Caco-2 (cell line): ENCODE data around the gene KDM8. TPM values are rescaled to one million over a fixed set of nuclear protein-coding genes. Genes with fewer than 3 reads are reported as not detected.

Source experiments
- BruUV-seq: library from RNA; stranded (reverse); fragments of 400-500 nt; replicated peaks from 2 replicates; lab custom pipeline; 2021; lab: Mats Ljungman, UMichigan
- CTCF ChIA-PET: fragments of 300-600 bp; sonication (Branson Sonifier 250); formaldehyde crosslinking; loops from one replicate; lab custom pipeline; 2022; ENCODE audit warnings: antibody characterized with exemption; lab: Charles Lee
- POLR2A ChIA-PET: fragments of 300-600 bp; sonication (Branson Sonifier 250); formaldehyde crosslinking; loops from one replicate; lab custom pipeline; 2022; ENCODE audit warnings: antibody characterized with exemption; lab: Charles Lee
- DNase-seq, 2 experiments: peaks; one replicate each; pipeline versions ENCODE4 v3.0.0 to v3.0.0-alpha.2; 2020 to 2022
- H3K27me3 ChIP-seq: replicated peaks from 2 replicates; pipeline ENCODE4 v1.6.0; 2011; ENCODE audit warnings: low read length; ENCODE audit not compliant: control insufficient read depth, insufficient read depth
- H3K36me3 ChIP-seq: 2 replicates; pipeline ENCODE4 v1.5.1; 2011; ENCODE audit warnings: low read length; ENCODE audit not compliant: control insufficient read depth, insufficient read depth
- H3K4me1 ChIP-seq: fragments of 250-450 bp; sonication (Bioruptor Pico); 2 replicates; pipeline ENCODE4 v1.5.1; 2020; ENCODE audit warnings: mild to moderate bottlenecking
- H3K4me3 ChIP-seq: 2 replicates; pipeline ENCODE4 v1.5.1; 2011; ENCODE audit warnings: low read depth, mild to moderate bottlenecking, control low read depth, low read length
- H3K9me3 ChIP-seq: fragments of 250-450 bp; sonication (Bioruptor Pico); 2 replicates; pipeline ENCODE4 v1.5.1; 2020; ENCODE audit warnings: mild to moderate bottlenecking, moderate library complexity
- H3K27ac Mint-ChIP-seq: one replicate; pipeline ENCODE4 v1.8.0; 2022; ENCODE audit warnings: mixed read lengths; ENCODE audit not compliant: unreplicated experiment
- H3K27me3 Mint-ChIP-seq: one replicate; pipeline ENCODE4 v1.8.0; 2022; ENCODE audit warnings: mixed read lengths; ENCODE audit not compliant: insufficient read depth, unreplicated experiment
- H3K36me3 Mint-ChIP-seq: one replicate; pipeline ENCODE4 v1.8.0; 2022; ENCODE audit warnings: mild to moderate bottlenecking, mixed read lengths; ENCODE audit not compliant: insufficient read depth, unreplicated experiment
- H3K4me1 Mint-ChIP-seq: one replicate; pipeline ENCODE4 v1.8.0; 2022; ENCODE audit warnings: low read depth, mixed read lengths; ENCODE audit not compliant: unreplicated experiment
- H3K4me3 Mint-ChIP-seq: one replicate; pipeline ENCODE4 v1.8.0; 2022; ENCODE audit warnings: mild to moderate bottlenecking, moderate library complexity, mixed read lengths; ENCODE audit not compliant: unreplicated experiment
- H3K9me3 Mint-ChIP-seq: one replicate; pipeline ENCODE4 v1.8.0; 2022; ENCODE audit warnings: mixed read lengths; ENCODE audit not compliant: unreplicated experiment
- intact Hi-C: fragments of 100-400 bp; cut with micrococcal nuclease; formaldehyde crosslinking; loops from one replicate; pipeline ENCODE4 v1.10.0; 2022; ENCODE audit not compliant: unreplicated experiment
- total RNA-seq: library from RNA; stranded (reverse); gene quantifications from 2 replicates; pipeline ENCODE4 v1.2.3, GENCODE V29; 2022
- TF ChIP-seq, protein P1 (sequence below), 2 experiments: fragments of 200-600 bp in 1 of 2; IDR thresholded peaks; 1 replicate in 1 of 2; 2 replicates in 1 of 2; pipeline versions ENCODE4 v1.5.1 to v1.8.0; 2011 to 2022; ENCODE audit warnings: antibody characterized with exemption in 1 of 2, control low read depth in 1 of 2, inconsistent platforms in 1 of 2, low read depth in 1 of 2, low read length in 1 of 2, mild to moderate bottlenecking in 1 of 2, moderate library complexity in 1 of 2; ENCODE audit not compliant: insufficient read depth in 1 of 2, severe bottlenecking in 1 of 2, unreplicated experiment in 1 of 2

Gene KDM8
- total RNA-seq, 1 experiment from 2014 or later = 7.0 TPM

DNA sequence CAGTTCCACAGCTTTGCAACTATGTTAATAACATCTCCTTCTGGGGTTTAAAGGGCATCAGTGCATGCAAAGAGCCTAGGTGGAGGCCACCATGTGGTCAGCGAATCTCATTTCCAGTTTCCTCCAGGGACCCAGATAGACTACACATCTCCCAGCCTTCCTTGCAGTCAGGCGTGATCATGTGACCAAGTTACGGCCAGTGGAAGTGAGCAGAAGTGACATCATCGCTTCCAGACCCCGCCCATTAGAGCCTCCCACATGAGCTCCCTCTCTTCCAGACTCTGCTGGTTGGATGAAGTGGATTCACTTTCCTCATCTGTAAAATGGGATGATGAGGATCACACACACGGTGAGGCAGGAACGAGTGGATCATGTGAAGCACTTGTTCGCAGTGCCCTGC, 27.4 kb upstream of the KDM8 start:
- Mint-ChIP-seq H3K9me3 (peaks cover 15% of the 10 kb centered on the region), H3K27ac (no peak overlapping the region), H3K36me3 (peaks cover 3% of the 10 kb centered on the region), H3K4me1 (peaks cover 6% of the 10 kb centered on the region), H3K4me3 (no peak overlapping the region), H3K27me3 (peaks cover 2% of the 10 kb centered on the region)
- Histone ChIP-seq H3K36me3 (no peaks in the 10 kb centered on the region), H3K4me3 (no peak overlapping the region), H3K27me3 (no peaks in the 10 kb centered on the region), H3K4me1 (peaks cover 9% of the 10 kb centered on the region), H3K9me3 (no peaks in the 10 kb centered on the region)
- intact Hi-C loops = no loop called here
- CTCF ChIA-PET = no interaction called here
- TF ChIP-seq, protein P1, sequence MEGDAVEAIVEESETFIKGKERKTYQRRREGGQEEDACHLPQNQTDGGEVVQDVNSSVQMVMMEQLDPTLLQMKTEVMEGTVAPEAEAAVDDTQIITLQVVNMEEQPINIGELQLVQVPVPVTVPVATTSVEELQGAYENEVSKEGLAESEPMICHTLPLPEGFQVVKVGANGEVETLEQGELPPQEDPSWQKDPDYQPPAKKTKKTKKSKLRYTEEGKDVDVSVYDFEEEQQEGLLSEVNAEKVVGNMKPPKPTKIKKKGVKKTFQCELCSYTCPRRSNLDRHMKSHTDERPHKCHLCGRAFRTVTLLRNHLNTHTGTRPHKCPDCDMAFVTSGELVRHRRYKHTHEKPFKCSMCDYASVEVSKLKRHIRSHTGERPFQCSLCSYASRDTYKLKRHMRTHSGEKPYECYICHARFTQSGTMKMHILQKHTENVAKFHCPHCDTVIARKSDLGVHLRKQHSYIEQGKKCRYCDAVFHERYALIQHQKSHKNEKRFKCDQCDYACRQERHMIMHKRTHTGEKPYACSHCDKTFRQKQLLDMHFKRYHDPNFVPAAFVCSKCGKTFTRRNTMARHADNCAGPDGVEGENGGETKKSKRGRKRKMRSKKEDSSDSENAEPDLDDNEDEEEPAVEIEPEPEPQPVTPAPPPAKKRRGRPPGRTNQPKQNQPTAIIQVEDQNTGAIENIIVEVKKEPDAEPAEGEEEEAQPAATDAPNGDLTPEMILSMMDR (IDR thresholded peaks at IDR 0.05; ENCODE audit: insufficient read depth in 1 of 2, low read depth in 1 of 2, low read length in 1 of 2, severe bottlenecking in 1 of 2, unreplicated experiment in 1 of 2) = no peak
- DNase-seq = no peak
- POLR2A ChIA-PET = no interaction called here
- BruUV-seq = no TSS peak

DNA sequence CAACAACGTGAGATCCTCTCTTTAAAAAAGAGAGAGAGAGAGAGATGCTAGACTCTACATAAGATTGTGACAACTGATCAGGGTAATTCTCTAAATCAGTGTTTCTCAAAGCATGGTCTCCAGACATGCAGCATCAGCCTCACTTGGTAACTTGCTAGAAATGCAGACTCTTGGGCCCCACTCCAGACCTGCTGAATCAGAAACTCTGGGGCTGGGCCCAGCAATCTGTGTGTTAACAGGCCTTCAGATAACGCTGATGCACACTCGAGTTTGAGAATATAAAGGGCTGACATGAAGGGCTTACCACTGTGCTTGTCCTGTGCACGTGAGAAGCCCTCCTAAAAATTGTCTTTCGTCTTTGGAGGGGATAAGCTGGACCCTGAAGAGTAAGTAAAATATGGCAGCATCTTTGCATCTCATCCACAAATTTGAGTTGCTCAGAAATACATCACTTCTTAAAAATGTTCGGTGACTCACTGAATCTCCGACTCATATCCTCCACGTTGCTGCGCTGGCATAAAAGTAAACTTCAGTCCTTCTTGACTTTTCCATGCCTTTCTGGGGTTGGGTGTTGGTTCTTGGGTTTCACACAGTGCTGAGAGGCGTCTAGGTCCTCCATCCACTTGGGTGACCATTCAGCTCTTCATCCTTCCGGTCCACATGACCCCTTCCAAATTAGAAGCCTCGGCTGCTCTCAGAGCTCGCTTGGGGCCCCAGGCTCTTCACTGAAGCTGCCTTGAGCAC, 26.1 kb upstream of the KDM8 start:
- no peak for DNase-seq
- Mint-ChIP-seq H3K4me3 (no peak overlapping the region), H3K9me3 (peaks cover 2% of the 10 kb centered on the region), H3K27me3 (peaks cover 7% of the 10 kb centered on the region), H3K36me3 (peaks cover 6% of the 10 kb centered on the region), H3K27ac (no peak overlapping the region), H3K4me1 (peaks cover 6% of the 10 kb centered on the region)
- POLR2A ChIA-PET = no interaction called here
- Histone ChIP-seq H3K9me3 (no peaks in the 10 kb centered on the region), H3K27me3 (no peaks in the 10 kb centered on the region), H3K36me3 (no peaks in the 10 kb centered on the region), H3K4me3 (no peak overlapping the region), H3K4me1 (peaks cover 9% of the 10 kb centered on the region)
- no TSS peak for BruUV-seq
- CTCF ChIA-PET = interaction anchor here (0.6 kb wide), 1 partner anchor 31 kb away, joined by 6 read pairs; no protein-coding TSS in a partner anchor
- TF ChIP-seq, protein P1 (IDR thresholded peaks at IDR 0.05; ENCODE audit: insufficient read depth in 1 of 2, low read depth in 1 of 2, low read length in 1 of 2, severe bottlenecking in 1 of 2, unreplicated experiment in 1 of 2) = no peak
- intact Hi-C loops = no loop called here

DNA sequence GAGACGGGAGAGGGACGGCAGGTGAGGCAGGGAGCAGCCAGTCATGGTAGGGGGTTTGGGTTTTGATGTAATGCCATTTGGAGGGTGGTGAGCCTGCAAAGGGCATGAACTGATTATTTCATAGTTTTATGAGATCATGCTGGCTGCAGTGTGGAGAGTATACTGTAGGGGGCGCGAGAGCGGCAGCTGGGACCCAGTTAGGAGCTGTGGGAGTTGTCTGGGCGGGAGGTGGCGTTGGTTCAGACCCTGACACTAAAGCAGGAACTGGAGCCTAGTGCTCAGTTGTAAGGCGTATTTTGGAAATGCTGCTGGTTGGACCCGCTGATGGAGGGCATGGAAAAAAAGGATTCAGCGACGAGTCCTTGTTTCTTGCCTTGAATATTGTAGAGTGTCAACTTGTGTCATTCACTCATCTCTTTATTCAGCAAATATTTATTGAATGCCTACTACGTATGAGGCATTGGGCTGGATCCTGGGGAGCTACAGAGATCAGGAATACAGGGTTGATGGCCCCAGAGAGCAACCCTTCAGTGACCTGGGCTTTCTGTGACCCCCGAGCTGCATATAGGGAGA, 23.7 kb upstream of the KDM8 start:
- no peak overlapping the region for H3K4me3 ChIP-seq
- peaks cover 10% of the 10 kb centered on the region for H3K27me3 Mint-ChIP-seq
- no peak overlapping the region for H3K4me3 Mint-ChIP-seq
- H3K36me3 Mint-ChIP-seq = peaks cover 6% of the 10 kb centered on the region
- H3K4me1 Mint-ChIP-seq = peaks cover 5% of the 10 kb centered on the region
- ChIA-PET POLR2A (no interaction called here), CTCF (interaction anchor here (0.5 to 1.6 kb wide), 9 partner anchors 10 to 195 kb away, joined by 3 to 13 read pairs (median 5); partner anchors contain the start of gene KDM8)
- H3K27ac Mint-ChIP-seq = no peak overlapping the region
- intact Hi-C loops = loop anchor here (1.0 kb wide), 1 partner anchor 278 kb away; no protein-coding TSS in a partner anchor
- H3K4me1 ChIP-seq = peaks cover 5% of the 10 kb centered on the region
- BruUV-seq = no TSS peak
- H3K9me3 ChIP-seq = no peaks in the 10 kb centered on the region
- peak; percentile 52 to 57 for DNase-seq
- no peaks in the 10 kb centered on the region for H3K36me3 ChIP-seq
- TF ChIP-seq, protein P1 (IDR thresholded peaks at IDR 0.05; ENCODE audit: insufficient read depth in 1 of 2, low read depth in 1 of 2, low read length in 1 of 2, severe bottlenecking in 1 of 2, unreplicated experiment in 1 of 2) = peak; percentile 57 to 60
- H3K9me3 Mint-ChIP-seq = no peaks in the 10 kb centered on the region
- H3K27me3 ChIP-seq = no peaks in the 10 kb centered on the region
